HCT116 (cell line): Measurements from ENCODE around the gene FLT3. TPM values are rescaled to one million over a fixed set of nuclear protein-coding genes. Genes with fewer than 3 reads are reported as not detected.

Source experiments
- ATAC-seq: fragments of 200-7000 bp; cut with Tn5 transposase; 2 replicates; pipeline ENCODE4 v1.9.1; 2020; ENCODE audit warnings: mild to moderate bottlenecking, moderate library complexity
- BruUV-seq: library from RNA; stranded (reverse); fragments of 400-500 nt; replicated peaks from 2 replicates; lab custom pipeline; 2021; lab: Mats Ljungman, UMichigan
- CTCF ChIA-PET: fragments of 300-600 bp; sonication (Branson Sonifier 250); formaldehyde crosslinking; loops from one replicate; lab custom pipeline; 2021; ENCODE audit warnings: antibody characterized with exemption; lab: Charles Lee
- POLR2A ChIA-PET: fragments of 300-600, 350-600 bp; sonication (Branson Sonifier 250); formaldehyde crosslinking; loops from one replicate; lab custom pipeline; 2021; ENCODE audit warnings: antibody characterized with exemption; lab: Charles Lee
- RAD21 ChIA-PET, 2 experiments: fragments of 300-600 bp; sonication (Branson Sonifier 250); formaldehyde crosslinking; loops; one replicate each; lab custom pipeline; 2023; ENCODE audit warnings: low total read pairs in 2 of 2; ENCODE audit not compliant: uncharacterized antibody in 2 of 2, unreplicated experiment in 2 of 2, low non-redundant PET in 1 of 2; lab: Charles Lee
- DNase-seq: peaks from one replicate; pipeline ENCODE4 v3.0.0-alpha.2; 2010; ENCODE audit warnings: low read depth, low spot score
- H2AFZ ChIP-seq: fragments of 200-600 bp; shearing (Covaris generic), sonication (generic); 2 replicates; pipeline ENCODE4 v1.6.1; 2017; ENCODE audit warnings: low read depth, mixed run types, mixed read lengths, antibody characterized with exemption, low read length; ENCODE audit not compliant: poor library complexity, severe bottlenecking
- H3K27ac ChIP-seq: 2 replicates; pipeline ENCODE4 v1.5.1; 2012; ENCODE audit warnings: low read depth, low read length
- H3K27me3 ChIP-seq: fragments of 200-600 bp; sonication (generic); 2 replicates; pipeline ENCODE4 v1.6.1; 2016; ENCODE audit warnings: mixed run types, low read length, mixed read lengths; ENCODE audit not compliant: insufficient read depth
- H3K36me3 ChIP-seq, 2 experiments: fragments of 200-500 bp in 1 of 2; fragments of 200-600 bp in 1 of 2; sonication (Bioruptor generic) in 1 of 2; sonication (generic) in 1 of 2; 2 replicates each; pipeline versions ENCODE4 v1.5.1 to v1.6.1; 2014 to 2016; ENCODE audit warnings: low read length in 2 of 2, inconsistent platforms in 1 of 2, mixed read lengths in 1 of 2, mixed run types in 1 of 2; ENCODE audit not compliant: insufficient read depth in 2 of 2, control insufficient read depth in 1 of 2
- H3K4me1 ChIP-seq, 2 experiments: fragments of 200-600 bp in 1 of 2; sonication (generic) in 1 of 2; 2 replicates each; pipeline versions ENCODE4 v1.5.1 to v1.6.1; 2012 to 2017; ENCODE audit warnings: low read length in 2 of 2, inconsistent platforms in 1 of 2, mild to moderate bottlenecking in 1 of 2, mixed read lengths in 1 of 2, mixed run types in 1 of 2, moderate library complexity in 1 of 2; ENCODE audit not compliant: insufficient read depth in 2 of 2, control insufficient read depth in 1 of 2
- H3K4me2 ChIP-seq: fragments of 200-600 bp; sonication (generic); 2 replicates; pipeline ENCODE4 v1.6.1; 2017; ENCODE audit warnings: mixed run types, low read length, mixed read lengths
- H3K4me3 ChIP-seq, 2 experiments: fragments of 200-600 bp in 1 of 2; sonication (generic) in 1 of 2; replicated peaks in 1 of 2; 2 replicates each; pipeline ENCODE4 v1.5.1; 2011 to 2016; ENCODE audit warnings: low read length in 2 of 2, control low read depth in 1 of 2, low read depth in 1 of 2, mild to moderate bottlenecking in 1 of 2, mixed read lengths in 1 of 2, mixed run types in 1 of 2
- H3K79me2 ChIP-seq: fragments of 200-600 bp; sonication (generic); 2 replicates; pipeline ENCODE4 v1.6.1; 2017; ENCODE audit warnings: mild to moderate bottlenecking, mixed run types, low read length, moderate library complexity, mixed read lengths; ENCODE audit not compliant: insufficient read depth
- H3K9ac ChIP-seq: fragments of 200-600 bp; sonication (generic); 2 replicates; pipeline ENCODE4 v1.6.1; 2016; ENCODE audit warnings: low read length, mixed read lengths
- H3K9me2 ChIP-seq: fragments of 200-600 bp; sonication (generic), shearing (Covaris generic); 2 replicates; pipeline ENCODE4 v1.6.1; 2017; ENCODE audit warnings: mixed run types, mild to moderate bottlenecking, moderate library complexity; ENCODE audit not compliant: insufficient read depth
- H3K9me3 ChIP-seq, 2 experiments: fragments of 200-500 bp in 1 of 2; fragments of 200-600 bp in 1 of 2; sonication (Bioruptor generic) in 1 of 2; sonication (generic) in 1 of 2; 2 replicates each; pipeline ENCODE4 v1.6.1; 2014 to 2017; ENCODE audit warnings: low read length in 2 of 2, mixed read lengths in 2 of 2, inconsistent platforms in 1 of 2, low read depth in 1 of 2, mild to moderate bottlenecking in 1 of 2, mixed run types in 1 of 2, moderate library complexity in 1 of 2; ENCODE audit not compliant: control insufficient read depth in 1 of 2, insufficient read depth in 1 of 2
- H4K20me1 ChIP-seq: fragments of 200-600 bp; sonication (generic), shearing (Covaris generic); 2 replicates; pipeline ENCODE4 v1.6.1; 2017; ENCODE audit warnings: mixed run types, mild to moderate bottlenecking, moderate library complexity; ENCODE audit not compliant: insufficient read depth
- CBX3 ChIP-seq: IDR thresholded peaks from 2 replicates; pipeline ENCODE4 v1.6.1; 2012; ENCODE audit warnings: low read depth
- CEBPB ChIP-seq: IDR thresholded peaks from 2 replicates; pipeline ENCODE4 v1.6.1; 2012; ENCODE audit warnings: low read depth
- ELF1 ChIP-seq: IDR thresholded peaks from 2 replicates; pipeline ENCODE4 v1.6.1; 2012; ENCODE audit warnings: low read depth, borderline replicate concordance
- EZH2 ChIP-seq: fragments of 200-600 bp; sonication (generic); IDR thresholded peaks from 2 replicates; pipeline ENCODE4 v1.6.1; 2017; ENCODE audit warnings: antibody characterized with exemption, mixed run types
- POLR2A ChIP-seq: IDR thresholded peaks from 2 replicates; pipeline ENCODE4 v1.7.0; 2011; ENCODE audit warnings: borderline replicate concordance; ENCODE audit not compliant: insufficient read depth, insufficient read length; ENCODE audit errors: extremely low read depth
- POLR2AphosphoS5 ChIP-seq: IDR thresholded peaks from 2 replicates; pipeline ENCODE4 v1.6.1; 2011; ENCODE audit warnings: mild to moderate bottlenecking, low read depth, low read length, moderate library complexity
- RAD21 ChIP-seq: IDR thresholded peaks from 2 replicates; pipeline ENCODE4 v1.6.1; 2012; ENCODE audit warnings: low read depth, mild to moderate bottlenecking
- YY1 ChIP-seq: IDR thresholded peaks from 2 replicates; pipeline ENCODE4 v1.6.1; 2011; ENCODE audit warnings: low read length, low read depth, moderate library complexity, mild to moderate bottlenecking; ENCODE audit not compliant: insufficient replicate concordance; ENCODE audit errors: extremely low read depth
- ZFX ChIP-seq: fragments of 450-650 bp; IDR thresholded peaks from 2 replicates; pipeline ENCODE4 v1.6.1; 2017
- ZNF274 ChIP-seq: fragments of 200-500 bp; sonication (Bioruptor generic); IDR thresholded peaks from 2 replicates; pipeline ENCODE4 v1.6.1; 2014; ENCODE audit warnings: mild to moderate bottlenecking, low read depth, low read length, inconsistent platforms
- intact Hi-C: fragments of 100-400 bp; cut with micrococcal nuclease; formaldehyde crosslinking; loops from 2 replicates; pipeline ENCODE4 v1.10.0; 2022
- total RNA-seq: library from RNA; stranded (reverse); gene quantifications from one replicate; pipeline ENCODE4 v1.2.1, GENCODE V29; 2021; ENCODE audit not compliant: unreplicated experiment
- TF ChIP-seq, protein P1 (sequence below): IDR thresholded peaks from 2 replicates; pipeline ENCODE4 v1.6.1; 2012; ENCODE audit warnings: low read depth
- TF ChIP-seq, protein P2 (sequence below), 3 experiments: fragments of 200-600 bp in 1 of 3; sonication (generic) in 1 of 3; IDR thresholded peaks in 2 of 3; conservative IDR thresholded peaks in 1 of 3; 2 replicates each; pipeline ENCODE4 v1.5.1; 2012 to 2017; ENCODE audit warnings: low read depth in 2 of 3, low read length in 2 of 3, antibody characterized with exemption in 1 of 3, borderline replicate concordance in 1 of 3, control low read depth in 1 of 3, mild to moderate bottlenecking in 1 of 3, mixed read lengths in 1 of 3, mixed run types in 1 of 3, moderate library complexity in 1 of 3; ENCODE audit not compliant: insufficient read depth in 1 of 3
- TF ChIP-seq, protein P3 (sequence below): IDR thresholded peaks from 2 replicates; pipeline ENCODE4 v1.6.1; 2012
- TF ChIP-seq, protein P4 (sequence below): IDR thresholded peaks from 2 replicates; pipeline ENCODE4 v1.6.1; 2012

FLT3 gene
- total RNA-seq, 1 experiment from 2014 or later = 0.17 TPM

DNA sequence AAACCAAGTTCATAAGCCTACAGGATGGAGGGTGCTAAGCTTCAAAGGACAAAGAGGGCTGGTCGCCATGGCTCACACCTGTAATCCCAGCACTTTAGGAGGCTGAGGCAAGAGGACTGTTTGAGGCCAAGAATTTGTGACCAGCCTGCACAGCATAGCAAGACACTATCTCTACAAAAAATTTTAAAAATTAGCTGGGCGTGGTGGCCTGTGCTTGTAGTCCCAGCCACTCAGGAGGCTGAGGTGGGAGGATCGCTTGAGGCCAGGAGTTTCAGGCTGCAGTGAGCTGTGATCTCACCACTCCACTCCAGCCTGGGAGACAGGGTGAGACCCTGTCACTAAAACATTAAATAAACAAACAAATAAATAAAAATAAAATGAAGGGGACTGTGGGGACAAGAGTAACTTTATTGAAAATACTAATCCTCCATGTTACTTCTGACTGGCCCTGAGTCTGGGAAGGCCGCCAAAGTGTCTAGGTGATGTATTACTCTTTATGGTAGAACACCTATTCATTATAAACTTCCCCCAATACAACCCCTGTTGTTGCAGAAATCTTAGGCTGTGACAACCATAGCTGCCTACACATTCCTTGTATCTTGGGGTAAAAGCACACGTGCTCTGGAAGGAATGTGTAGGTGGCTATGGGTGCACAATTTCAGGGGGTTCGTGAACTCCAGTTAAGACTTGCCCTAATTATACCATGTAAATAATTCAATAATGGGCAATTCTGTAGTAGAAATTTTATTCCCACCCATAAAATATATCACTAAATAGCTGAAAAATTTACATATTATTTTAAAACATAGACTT lies 97.3 kb downstream of the FLT3 start:
- H3K9ac ChIP-seq = no peak overlapping the region
- H3K27ac ChIP-seq = no peak overlapping the region
- DNase-seq = no peak
- RAD21 ChIA-PET = interaction anchor here in 1 of 2 experiments (0.6 kb wide), 1 partner anchor 233 kb away, joined by 3 read pairs; no protein-coding TSS in a partner anchor
- no peaks in the 10 kb centered on the region for H3K9me3 ChIP-seq
- BruUV-seq = no TSS peak
- no peaks in the 10 kb centered on the region for H3K9me2 ChIP-seq
- no peak overlapping the region for H2AFZ ChIP-seq
- POLR2A ChIA-PET = no interaction called here
- CTCF ChIA-PET = no interaction called here
- no peaks in the 10 kb centered on the region for H3K79me2 ChIP-seq
- no peak overlapping the region for H3K4me2 ChIP-seq
- TF ChIP-seq CEBPB = no peak
- no peak for TF ChIP-seq POLR2AphosphoS5
- no peak for TF ChIP-seq ZFX
- TF ChIP-seq, protein P1, sequence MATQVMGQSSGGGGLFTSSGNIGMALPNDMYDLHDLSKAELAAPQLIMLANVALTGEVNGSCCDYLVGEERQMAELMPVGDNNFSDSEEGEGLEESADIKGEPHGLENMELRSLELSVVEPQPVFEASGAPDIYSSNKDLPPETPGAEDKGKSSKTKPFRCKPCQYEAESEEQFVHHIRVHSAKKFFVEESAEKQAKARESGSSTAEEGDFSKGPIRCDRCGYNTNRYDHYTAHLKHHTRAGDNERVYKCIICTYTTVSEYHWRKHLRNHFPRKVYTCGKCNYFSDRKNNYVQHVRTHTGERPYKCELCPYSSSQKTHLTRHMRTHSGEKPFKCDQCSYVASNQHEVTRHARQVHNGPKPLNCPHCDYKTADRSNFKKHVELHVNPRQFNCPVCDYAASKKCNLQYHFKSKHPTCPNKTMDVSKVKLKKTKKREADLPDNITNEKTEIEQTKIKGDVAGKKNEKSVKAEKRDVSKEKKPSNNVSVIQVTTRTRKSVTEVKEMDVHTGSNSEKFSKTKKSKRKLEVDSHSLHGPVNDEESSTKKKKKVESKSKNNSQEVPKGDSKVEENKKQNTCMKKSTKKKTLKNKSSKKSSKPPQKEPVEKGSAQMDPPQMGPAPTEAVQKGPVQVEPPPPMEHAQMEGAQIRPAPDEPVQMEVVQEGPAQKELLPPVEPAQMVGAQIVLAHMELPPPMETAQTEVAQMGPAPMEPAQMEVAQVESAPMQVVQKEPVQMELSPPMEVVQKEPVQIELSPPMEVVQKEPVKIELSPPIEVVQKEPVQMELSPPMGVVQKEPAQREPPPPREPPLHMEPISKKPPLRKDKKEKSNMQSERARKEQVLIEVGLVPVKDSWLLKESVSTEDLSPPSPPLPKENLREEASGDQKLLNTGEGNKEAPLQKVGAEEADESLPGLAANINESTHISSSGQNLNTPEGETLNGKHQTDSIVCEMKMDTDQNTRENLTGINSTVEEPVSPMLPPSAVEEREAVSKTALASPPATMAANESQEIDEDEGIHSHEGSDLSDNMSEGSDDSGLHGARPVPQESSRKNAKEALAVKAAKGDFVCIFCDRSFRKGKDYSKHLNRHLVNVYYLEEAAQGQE = no peak
- no peak for TF ChIP-seq POLR2A
- no peak for TF ChIP-seq ELF1
- TF ChIP-seq RAD21 = no peak
- no peak for TF ChIP-seq ZNF274
- TF ChIP-seq YY1 = no peak
- TF ChIP-seq, protein P2, sequence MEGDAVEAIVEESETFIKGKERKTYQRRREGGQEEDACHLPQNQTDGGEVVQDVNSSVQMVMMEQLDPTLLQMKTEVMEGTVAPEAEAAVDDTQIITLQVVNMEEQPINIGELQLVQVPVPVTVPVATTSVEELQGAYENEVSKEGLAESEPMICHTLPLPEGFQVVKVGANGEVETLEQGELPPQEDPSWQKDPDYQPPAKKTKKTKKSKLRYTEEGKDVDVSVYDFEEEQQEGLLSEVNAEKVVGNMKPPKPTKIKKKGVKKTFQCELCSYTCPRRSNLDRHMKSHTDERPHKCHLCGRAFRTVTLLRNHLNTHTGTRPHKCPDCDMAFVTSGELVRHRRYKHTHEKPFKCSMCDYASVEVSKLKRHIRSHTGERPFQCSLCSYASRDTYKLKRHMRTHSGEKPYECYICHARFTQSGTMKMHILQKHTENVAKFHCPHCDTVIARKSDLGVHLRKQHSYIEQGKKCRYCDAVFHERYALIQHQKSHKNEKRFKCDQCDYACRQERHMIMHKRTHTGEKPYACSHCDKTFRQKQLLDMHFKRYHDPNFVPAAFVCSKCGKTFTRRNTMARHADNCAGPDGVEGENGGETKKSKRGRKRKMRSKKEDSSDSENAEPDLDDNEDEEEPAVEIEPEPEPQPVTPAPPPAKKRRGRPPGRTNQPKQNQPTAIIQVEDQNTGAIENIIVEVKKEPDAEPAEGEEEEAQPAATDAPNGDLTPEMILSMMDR (IDR thresholded peaks at IDR 0.05 in 2 of 3, conservative IDR thresholded peaks at IDR 0.05 in 1 of 3; ENCODE audit: borderline replicate concordance in 1 of 3, insufficient read depth in 1 of 3, low read depth in 2 of 3, low read length in 2 of 3) = no peak
- TF ChIP-seq, protein P3, sequence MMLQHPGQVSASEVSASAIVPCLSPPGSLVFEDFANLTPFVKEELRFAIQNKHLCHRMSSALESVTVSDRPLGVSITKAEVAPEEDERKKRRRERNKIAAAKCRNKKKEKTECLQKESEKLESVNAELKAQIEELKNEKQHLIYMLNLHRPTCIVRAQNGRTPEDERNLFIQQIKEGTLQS = no peak
- TF ChIP-seq, protein P4, sequence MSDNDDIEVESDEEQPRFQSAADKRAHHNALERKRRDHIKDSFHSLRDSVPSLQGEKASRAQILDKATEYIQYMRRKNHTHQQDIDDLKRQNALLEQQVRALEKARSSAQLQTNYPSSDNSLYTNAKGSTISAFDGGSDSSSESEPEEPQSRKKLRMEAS = no peak
- TF ChIP-seq CBX3 = no peak
- TF ChIP-seq EZH2 = no peak
- H3K27me3 ChIP-seq = no peaks in the 10 kb centered on the region
- no peaks in the 10 kb centered on the region for H4K20me1 ChIP-seq
- no peak overlapping the region for H3K4me3 ChIP-seq
- intact Hi-C loops = no loop called here
- no peaks in the 10 kb centered on the region for H3K36me3 ChIP-seq
- no peak for ATAC-seq
- H3K4me1 ChIP-seq = peaks cover 0 to 4% of the 10 kb centered on the region in 2 experiments; a peak in 2 of 4 replicates
